C4-2B (cell line): ENCODE results near the gene TMEM35A.

ENCODE experiments used
- H3K27ac ChIP-seq: fragments of 450-650 bp; 2 replicates; pipeline ENCODE4 v1.5.1; 2017
- ZFX ChIP-seq: fragments of 450-650 bp; IDR thresholded peaks from 2 replicates; pipeline ENCODE4 v1.6.1; 2017
- TF ChIP-seq, protein P1 (sequence below): fragments of 450-650 bp; conservative IDR thresholded peaks from 2 replicates; pipeline ENCODE4 v1.5.1; 2017; ENCODE audit warnings: mild to moderate bottlenecking

Gene TMEM35A

DNA sequence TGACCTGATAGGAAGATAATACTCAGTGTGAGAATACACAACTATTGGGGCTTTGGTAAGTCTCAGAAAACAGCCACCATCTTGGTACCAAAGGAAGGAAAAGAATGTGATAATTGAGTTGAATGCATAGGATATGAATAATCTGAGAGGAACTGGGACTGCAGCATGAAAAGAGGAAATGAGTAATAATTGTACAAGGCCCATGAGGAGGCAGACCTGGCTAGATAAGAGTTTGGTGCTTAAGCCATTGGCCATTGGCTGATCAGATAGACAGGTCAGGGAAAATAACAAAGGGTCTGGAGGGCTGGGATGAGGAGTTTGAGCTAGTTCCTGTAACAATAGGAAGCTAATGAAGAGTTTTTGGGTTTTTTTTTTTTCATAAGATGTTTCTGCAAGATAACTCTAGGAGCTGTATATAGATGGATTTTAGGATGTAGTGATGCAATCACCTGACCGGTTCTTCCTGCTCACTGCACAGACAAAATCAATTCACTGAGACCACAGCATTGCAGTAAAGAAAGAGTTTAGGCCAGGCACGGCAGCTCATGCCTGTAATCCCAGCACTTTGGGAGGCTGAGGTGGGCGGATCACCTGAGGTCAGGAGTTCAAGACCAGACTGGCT lies 21.5 kb upstream of the TMEM35A start:
- no peak overlapping the region for H3K27ac ChIP-seq
- TF ChIP-seq ZFX: no peak
- TF ChIP-seq, protein P1, sequence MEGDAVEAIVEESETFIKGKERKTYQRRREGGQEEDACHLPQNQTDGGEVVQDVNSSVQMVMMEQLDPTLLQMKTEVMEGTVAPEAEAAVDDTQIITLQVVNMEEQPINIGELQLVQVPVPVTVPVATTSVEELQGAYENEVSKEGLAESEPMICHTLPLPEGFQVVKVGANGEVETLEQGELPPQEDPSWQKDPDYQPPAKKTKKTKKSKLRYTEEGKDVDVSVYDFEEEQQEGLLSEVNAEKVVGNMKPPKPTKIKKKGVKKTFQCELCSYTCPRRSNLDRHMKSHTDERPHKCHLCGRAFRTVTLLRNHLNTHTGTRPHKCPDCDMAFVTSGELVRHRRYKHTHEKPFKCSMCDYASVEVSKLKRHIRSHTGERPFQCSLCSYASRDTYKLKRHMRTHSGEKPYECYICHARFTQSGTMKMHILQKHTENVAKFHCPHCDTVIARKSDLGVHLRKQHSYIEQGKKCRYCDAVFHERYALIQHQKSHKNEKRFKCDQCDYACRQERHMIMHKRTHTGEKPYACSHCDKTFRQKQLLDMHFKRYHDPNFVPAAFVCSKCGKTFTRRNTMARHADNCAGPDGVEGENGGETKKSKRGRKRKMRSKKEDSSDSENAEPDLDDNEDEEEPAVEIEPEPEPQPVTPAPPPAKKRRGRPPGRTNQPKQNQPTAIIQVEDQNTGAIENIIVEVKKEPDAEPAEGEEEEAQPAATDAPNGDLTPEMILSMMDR: no peak

DNA sequence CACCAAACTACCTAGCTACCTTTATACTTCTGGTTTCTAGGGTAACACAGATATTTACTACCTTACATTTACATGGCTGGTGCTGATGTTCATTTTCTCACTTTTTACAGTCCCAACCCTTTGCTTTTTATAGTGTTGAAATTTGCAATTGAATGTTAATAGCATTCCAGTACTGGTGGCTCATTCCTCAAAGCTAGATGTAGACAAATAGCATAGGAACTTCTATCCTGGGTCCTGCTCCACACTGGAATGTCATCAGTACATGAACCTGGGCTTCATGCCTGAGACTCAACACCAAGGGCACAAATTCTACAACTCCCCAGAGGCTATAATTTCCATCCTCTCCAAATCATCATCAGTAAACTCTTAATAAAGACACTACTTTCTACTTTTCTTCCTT lies 16.5 kb upstream of the TMEM35A start:
- H3K27ac ChIP-seq: no peak overlapping the region
- TF ChIP-seq, protein P1: no peak
- no peak for TF ChIP-seq ZFX

DNA sequence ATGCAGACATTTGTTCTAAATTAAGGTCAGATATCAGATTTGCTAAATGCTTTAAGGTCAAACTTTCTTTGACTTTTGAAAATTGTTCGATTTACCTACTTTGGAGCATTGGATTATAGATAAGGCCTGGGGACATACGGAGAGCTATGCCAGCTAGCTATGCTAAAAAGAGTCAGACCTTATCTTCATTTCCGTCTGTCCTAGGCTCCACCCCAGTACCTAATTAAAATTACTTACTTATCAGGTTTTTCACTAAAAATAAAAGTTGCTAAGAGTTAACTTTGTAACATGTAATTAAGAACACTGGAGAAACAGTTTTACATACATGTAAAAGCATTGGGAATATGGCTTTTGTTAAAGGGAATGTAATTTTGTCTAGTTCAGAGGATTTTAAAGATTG lies 7.1 kb upstream of the TMEM35A start:
- no peak for TF ChIP-seq ZFX
- TF ChIP-seq, protein P1: no peak
- H3K27ac ChIP-seq: no peak overlapping the region

DNA sequence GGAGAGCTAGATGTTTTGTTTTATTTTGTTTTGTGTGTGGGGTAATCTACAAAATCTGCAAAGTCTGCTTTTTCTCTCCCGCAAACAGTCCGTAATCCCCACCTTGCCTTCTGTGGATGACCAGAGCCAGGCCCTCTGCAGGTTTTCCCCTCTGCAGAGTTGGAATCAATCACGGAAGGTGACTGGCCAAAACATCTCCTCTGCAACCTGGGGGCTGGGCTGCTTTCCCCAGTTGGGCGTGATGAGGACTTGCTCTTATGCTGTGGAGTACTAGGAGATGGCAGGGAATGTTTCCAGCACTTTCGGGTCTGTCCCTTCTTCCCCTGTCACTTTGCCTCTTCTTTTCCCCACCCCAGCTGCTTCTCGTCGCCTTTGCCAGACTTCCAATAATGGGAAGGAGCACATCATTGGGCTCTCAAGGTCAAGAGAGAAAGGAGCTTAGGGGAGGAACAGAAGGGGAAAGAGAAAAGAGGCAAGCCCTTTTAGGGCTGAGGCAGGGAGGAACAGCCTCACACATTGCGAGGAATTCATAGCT lies 1.1 kb downstream of the TMEM35A start:
- no peak overlapping the region for H3K27ac ChIP-seq

DNA sequence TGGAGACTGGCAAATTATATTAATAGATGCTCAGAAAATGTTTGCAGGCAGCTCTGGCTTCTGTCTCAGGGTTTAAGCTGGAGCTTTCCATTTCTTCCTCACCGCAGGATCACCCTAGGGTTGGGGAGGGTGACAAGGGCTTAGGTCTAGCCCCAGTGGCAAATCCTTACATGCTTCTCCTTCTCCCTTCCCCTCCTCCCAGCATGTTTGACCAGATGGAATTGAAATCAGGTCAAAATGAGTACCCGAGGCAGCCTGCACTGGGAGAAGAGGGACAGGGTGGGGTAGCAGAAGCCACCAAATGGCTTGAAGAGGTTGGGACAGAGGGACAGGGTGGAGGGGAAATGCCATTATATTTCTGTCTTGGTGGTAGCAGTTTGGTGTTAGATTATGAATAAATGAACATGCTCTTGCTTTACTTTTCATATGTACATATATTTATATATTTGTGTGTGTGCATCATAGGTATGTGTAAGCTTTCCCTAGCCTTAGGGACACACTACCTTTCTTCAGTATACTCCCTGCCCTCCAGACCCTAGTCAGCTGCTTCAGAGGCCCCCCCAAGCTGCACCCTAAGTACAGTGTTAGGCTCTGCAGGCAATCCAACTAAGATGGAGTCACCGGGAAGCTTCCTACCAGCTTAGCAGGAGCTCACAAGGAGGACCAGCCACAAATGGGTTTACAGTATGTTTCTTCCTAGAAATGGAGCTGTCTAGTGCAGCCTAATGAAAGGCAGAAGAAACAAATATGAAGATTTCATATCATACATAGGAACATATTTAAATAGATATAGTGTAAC lies 1.8 kb downstream of the TMEM35A start:
- TF ChIP-seq ZFX: no peak
- TF ChIP-seq, protein P1: no peak
- no peak overlapping the region for H3K27ac ChIP-seq

More for the DNA sequence above, 1.1 kb downstream of the TMEM35A start:
- TF ChIP-seq, protein P1: no peak
- no peak for TF ChIP-seq ZFX

DNA sequence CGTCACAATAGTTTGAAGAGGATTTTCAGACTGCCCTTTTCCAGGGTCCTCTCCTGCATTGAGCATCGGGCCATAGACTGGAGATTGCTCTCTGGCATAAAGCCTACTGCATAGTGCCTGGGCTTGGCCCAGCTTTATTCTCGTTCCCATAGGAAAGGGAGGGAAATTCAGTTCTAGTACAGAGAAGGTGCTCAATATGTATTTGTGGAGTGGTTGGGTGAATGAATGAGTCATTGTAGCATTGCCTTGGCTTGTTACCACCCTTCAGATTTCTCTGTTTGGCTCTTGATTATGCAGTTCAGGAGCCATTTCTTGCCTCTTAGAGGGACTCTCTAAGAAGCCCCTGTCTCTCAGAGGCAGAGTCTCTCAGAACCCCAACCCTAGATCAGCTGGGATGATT lies 2.6 kb downstream of the TMEM35A start:
- no peak overlapping the region for H3K27ac ChIP-seq
- TF ChIP-seq ZFX: no peak
- TF ChIP-seq, protein P1: no peak

DNA sequence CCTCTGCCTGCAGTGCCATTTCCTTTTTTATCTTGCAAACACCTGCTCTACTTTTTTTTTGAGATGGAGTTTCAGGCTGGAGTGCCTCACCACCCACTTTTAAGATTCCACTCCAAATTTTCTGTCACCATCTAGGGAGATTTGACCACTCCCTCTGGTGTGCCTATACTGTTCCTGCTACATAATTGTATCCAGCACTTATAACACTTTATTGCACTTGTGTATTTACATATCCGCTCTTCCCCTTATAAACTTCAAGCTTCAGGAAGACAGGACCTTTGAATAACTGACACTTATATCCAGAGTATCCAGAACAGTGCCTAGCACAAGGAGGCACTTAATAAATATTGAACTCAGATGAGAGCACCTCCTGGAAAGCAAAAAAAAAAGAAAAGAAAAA lies 13.1 kb downstream of the TMEM35A start:
- H3K27ac ChIP-seq: no peak overlapping the region
- TF ChIP-seq, protein P1: no peak
- no peak for TF ChIP-seq ZFX
